Ectodermal cell (in vitro differentiated cells): ENCODE data around the gene HOXD3.

Experiments
- H3K27ac ChIP-seq: 2 replicates; pipeline ENCODE4 v1.7.0; 2013; ENCODE audit warnings: mild to moderate bottlenecking, low read depth, low read length; ENCODE audit not compliant: insufficient read depth, poor library complexity, severe bottlenecking
- H3K27me3 ChIP-seq: 2 replicates; pipeline ENCODE4 v1.7.0; 2013; ENCODE audit warnings: mild to moderate bottlenecking, low read length; ENCODE audit not compliant: insufficient read depth, control insufficient read depth, poor library complexity, severe bottlenecking
- H3K36me3 ChIP-seq: one replicate; pipeline ENCODE4 v1.7.0; 2013; ENCODE audit warnings: low read length; ENCODE audit not compliant: control insufficient read depth, insufficient read depth
- H3K4me1 ChIP-seq: one replicate; pipeline ENCODE4 v1.7.0; 2013; ENCODE audit warnings: low read length; ENCODE audit not compliant: control insufficient read depth, insufficient read depth
- H3K4me3 ChIP-seq: 2 replicates; pipeline ENCODE4 v1.7.0; 2013; ENCODE audit warnings: low read depth, low read length, control low read depth; ENCODE audit not compliant: insufficient read depth
- H3K9me3 ChIP-seq: 2 replicates; pipeline ENCODE4 v1.7.0; 2013; ENCODE audit warnings: mild to moderate bottlenecking, low read length, moderate library complexity; ENCODE audit not compliant: control insufficient read depth
- WGBS, 2 experiments: methylation state at CpG; one replicate each; pipeline ENCODE4 v1.1.7; 2013; ENCODE audit warnings: missing lambda C conversion rate in 2 of 2; 5-methylcytosine and 5-hydroxymethylcytosine counted together

The HOXD3 gene

GRCh38 chr2:176173567-176174381 is 16.7 kb downstream of the HOXD3 start:
- 26 to 31% methylated on average over 2 to 7 of the region's 7 CpGs for WGBS, 2 experiments
- peaks cover 100% of the 10 kb centered on the region for H3K27me3 ChIP-seq
- H3K36me3 ChIP-seq: no peaks in the 10 kb centered on the region
- H3K4me3 ChIP-seq: no peak overlapping the region
- peaks cover 6% of the 10 kb centered on the region for H3K4me1 ChIP-seq
- H3K9me3 ChIP-seq: no peaks in the 10 kb centered on the region
- H3K27ac ChIP-seq: no peak overlapping the region

- H3K27ac ChIP-seq: no peak overlapping the region
- 1% methylated on average over 14 of the region's 14 CpGs for WGBS, 2 experiments
- peaks cover 100% of the 10 kb centered on the region for H3K27me3 ChIP-seq
- no peaks in the 10 kb centered on the region for H3K36me3 ChIP-seq
- H3K9me3 ChIP-seq: no peaks in the 10 kb centered on the region
- H3K4me1 ChIP-seq: peaks cover 6% of the 10 kb centered on the region
- peak overlapping the region; percentile 1 for H3K4me3 ChIP-seq
Observed at GRCh38 chr2:176174382-176174823, 17.3 kb downstream of the HOXD3 start.

- no peaks in the 10 kb centered on the region for H3K9me3 ChIP-seq
- H3K4me1 ChIP-seq: peaks cover 6% of the 10 kb centered on the region
- H3K27me3 ChIP-seq: peaks cover 100% of the 10 kb centered on the region
- H3K36me3 ChIP-seq: no peaks in the 10 kb centered on the region
- H3K4me3 ChIP-seq: peak overlapping the region; percentile 1
- WGBS, 2 experiments: 1% methylated on average over 47 of the region's 47 CpGs
- H3K27ac ChIP-seq: no peak overlapping the region
Observed at GRCh38 chr2:176174824-176175708, 18.0 kb downstream of the HOXD3 start.

GRCh38 chr2:176175709-176176607 is 18.9 kb downstream of the HOXD3 start:
- Histone ChIP-seq H3K36me3 (no peaks in the 10 kb centered on the region), H3K27me3 (peaks cover 100% of the 10 kb centered on the region), H3K27ac (no peak overlapping the region), H3K4me3 (no peak overlapping the region), H3K4me1 (peaks cover 6% of the 10 kb centered on the region), H3K9me3 (no peaks in the 10 kb centered on the region)
- 23 to 24% methylated on average over 5 to 7 of the region's 7 CpGs for WGBS, 2 experiments

GRCh38 chr2:176177580-176178037 is 20.5 kb downstream of the HOXD3 start:
- Histone ChIP-seq H3K27me3 (peaks cover 100% of the 10 kb centered on the region), H3K4me3 (peak overlapping the region; percentile 13), H3K4me1 (peaks cover 6% of the 10 kb centered on the region), H3K9me3 (no peaks in the 10 kb centered on the region), H3K27ac (no peak overlapping the region), H3K36me3 (no peaks in the 10 kb centered on the region)
- WGBS, 2 experiments: 0 to 1% methylated on average over 12 of the region's 12 CpGs

GRCh38 chr2:176178038-176178756 is 21.1 kb downstream of the HOXD3 start:
- Histone ChIP-seq H3K9me3 (no peaks in the 10 kb centered on the region), H3K27me3 (peaks cover 100% of the 10 kb centered on the region), H3K36me3 (no peaks in the 10 kb centered on the region), H3K4me3 (peak overlapping the region; percentile 13), H3K27ac (no peak overlapping the region), H3K4me1 (peaks cover 6% of the 10 kb centered on the region)
- WGBS, 2 experiments: 1% methylated on average over 68 of the region's 68 CpGs

- 13% methylated on average over 6 to 7 of the region's 7 CpGs for whole genome bisulfite sequencing, 2 experiments
- no peak overlapping the region for H3K4me3 ChIP-seq
- H3K9me3 ChIP-seq: no peaks in the 10 kb centered on the region
- peaks cover 100% of the 10 kb centered on the region for H3K27me3 ChIP-seq
- peaks cover 6% of the 10 kb centered on the region for H3K4me1 ChIP-seq
- no peak overlapping the region for H3K27ac ChIP-seq
- no peaks in the 10 kb centered on the region for H3K36me3 ChIP-seq
Observed at GRCh38 chr2:176178757-176179295, 21.7 kb downstream of the HOXD3 start.

- Histone ChIP-seq H3K27me3 (peaks cover 100% of the 10 kb centered on the region), H3K27ac (no peak overlapping the region), H3K36me3 (no peaks in the 10 kb centered on the region), H3K9me3 (no peaks in the 10 kb centered on the region), H3K4me3 (no peak overlapping the region), H3K4me1 (no peaks in the 10 kb centered on the region)
- WGBS, 2 experiments: 50 to 65% methylated on average over 1 of the region's 3 CpGs
Observed at GRCh38 chr2:176181551-176181950, 24.4 kb downstream of the HOXD3 start.

- no peak overlapping the region for H3K4me3 ChIP-seq
- H3K27ac ChIP-seq: no peak overlapping the region
- no peaks in the 10 kb centered on the region for H3K4me1 ChIP-seq
- WGBS, 2 experiments: 75 to 88% methylated on average over 3 of the region's 3 CpGs
- no peaks in the 10 kb centered on the region for H3K36me3 ChIP-seq
- peaks cover 100% of the 10 kb centered on the region for H3K27me3 ChIP-seq
- no peaks in the 10 kb centered on the region for H3K9me3 ChIP-seq
Observed at GRCh38 chr2:176182671-176183070, 25.6 kb downstream of the HOXD3 start.
